Colonic mucosa (tissue), 4 donors: ENCODE data around the gene COL20A1. TPM values are rescaled to one million over a fixed set of nuclear protein-coding genes. Genes with fewer than 3 reads are reported as not detected.

Experiments
- DNase-seq: peaks from one replicate; pipeline ENCODE4 v3.0.0-alpha.2; 2020
- H3K27ac ChIP-seq: fragments of 200-600 bp; one replicate; pipeline ENCODE4 v1.8.0; 2021
- H3K27me3 ChIP-seq: fragments of 200-600 bp; one replicate; pipeline ENCODE4 v1.8.0; 2021
- H3K36me3 ChIP-seq: fragments of 200-600 bp; one replicate; pipeline ENCODE4 v1.8.0; 2021
- H3K4me1 ChIP-seq: fragments of 200-600 bp; one replicate; pipeline ENCODE4 v1.8.0; 2021; ENCODE audit warnings: mild to moderate bottlenecking
- H3K4me3 ChIP-seq: fragments of 200-600 bp; one replicate; pipeline ENCODE4 v1.8.0; 2021
- H3K9ac ChIP-seq, 2 donors: one replicate each; pipeline ENCODE4 v1.7.0; 2013; ENCODE audit warnings: control low read depth in 2 of 2, low read depth in 2 of 2, low read length in 2 of 2
- H3K9me3 ChIP-seq: fragments of 200-600 bp; one replicate; pipeline ENCODE4 v1.8.0; 2021
- intact Hi-C: fragments of 100-400 bp; cut with DNase I; formaldehyde crosslinking; loops from one replicate; pipeline ENCODE4 v1.14.1; 2022
- total RNA-seq, 2 donors: library from RNA; stranded (reverse); fragmentation: NEBNext Ultra II Directional in 1 of 2; extraction: Animal tissue kit (Norgen Biotek cat#: 25700) in 1 of 2; gene quantifications; one replicate each; pipeline ENCODE4 v1.2.1, GENCODE V29; 2021
- TF ChIP-seq, protein P1 (sequence below): fragments of 200-600 bp; IDR thresholded peaks from one replicate; pipeline ENCODE4 v1.8.0; 2022; ENCODE audit warnings: antibody characterized with exemption, mild to moderate bottlenecking
- donor health status: healthy.
- donor health status: DM: no; HTN: no; CAD: no.
- donor health status: DM: no; HTN: no; CAD: no.

The COL20A1 gene
- total RNA-seq, 2 donors from 2014 or later: not detected

DNA sequence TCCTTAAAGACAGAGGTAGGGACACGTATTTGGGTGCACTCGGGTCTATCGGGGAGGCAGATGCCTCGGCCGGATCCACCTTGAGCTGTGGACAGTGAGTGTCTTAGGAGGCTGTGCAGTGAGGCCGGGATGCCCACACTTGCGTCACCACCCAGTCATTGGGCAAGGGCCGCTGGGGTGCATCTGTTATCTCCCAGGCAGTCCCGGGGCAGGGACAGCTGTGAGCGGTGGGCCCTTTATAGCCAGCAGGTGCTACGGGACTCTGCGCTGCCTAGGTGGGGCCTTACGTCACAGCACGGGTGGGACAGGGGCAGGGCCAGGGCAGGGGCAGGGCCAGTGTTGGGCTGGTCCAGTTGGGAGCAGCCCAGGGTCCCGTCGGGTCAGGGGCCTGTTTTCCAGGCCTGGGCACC lies 689 bp upstream of the COL20A1 start:
- Histone ChIP-seq H3K9me3 (no peaks in the 10 kb centered on the region), H3K4me3 (no peak overlapping the region), H3K27ac (no peak overlapping the region), H3K36me3 (no peaks in the 10 kb centered on the region), H3K27me3 (peaks cover 7% of the 10 kb centered on the region), H3K9ac (no peak overlapping the region), H3K4me1 (no peaks in the 10 kb centered on the region)
- no peak for DNase-seq
- TF ChIP-seq, protein P1, sequence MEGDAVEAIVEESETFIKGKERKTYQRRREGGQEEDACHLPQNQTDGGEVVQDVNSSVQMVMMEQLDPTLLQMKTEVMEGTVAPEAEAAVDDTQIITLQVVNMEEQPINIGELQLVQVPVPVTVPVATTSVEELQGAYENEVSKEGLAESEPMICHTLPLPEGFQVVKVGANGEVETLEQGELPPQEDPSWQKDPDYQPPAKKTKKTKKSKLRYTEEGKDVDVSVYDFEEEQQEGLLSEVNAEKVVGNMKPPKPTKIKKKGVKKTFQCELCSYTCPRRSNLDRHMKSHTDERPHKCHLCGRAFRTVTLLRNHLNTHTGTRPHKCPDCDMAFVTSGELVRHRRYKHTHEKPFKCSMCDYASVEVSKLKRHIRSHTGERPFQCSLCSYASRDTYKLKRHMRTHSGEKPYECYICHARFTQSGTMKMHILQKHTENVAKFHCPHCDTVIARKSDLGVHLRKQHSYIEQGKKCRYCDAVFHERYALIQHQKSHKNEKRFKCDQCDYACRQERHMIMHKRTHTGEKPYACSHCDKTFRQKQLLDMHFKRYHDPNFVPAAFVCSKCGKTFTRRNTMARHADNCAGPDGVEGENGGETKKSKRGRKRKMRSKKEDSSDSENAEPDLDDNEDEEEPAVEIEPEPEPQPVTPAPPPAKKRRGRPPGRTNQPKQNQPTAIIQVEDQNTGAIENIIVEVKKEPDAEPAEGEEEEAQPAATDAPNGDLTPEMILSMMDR: no peak
- intact Hi-C loops: loop anchor here (2.0 kb wide), 1 partner anchor 69 kb away; no protein-coding TSS in a partner anchor

DNA sequence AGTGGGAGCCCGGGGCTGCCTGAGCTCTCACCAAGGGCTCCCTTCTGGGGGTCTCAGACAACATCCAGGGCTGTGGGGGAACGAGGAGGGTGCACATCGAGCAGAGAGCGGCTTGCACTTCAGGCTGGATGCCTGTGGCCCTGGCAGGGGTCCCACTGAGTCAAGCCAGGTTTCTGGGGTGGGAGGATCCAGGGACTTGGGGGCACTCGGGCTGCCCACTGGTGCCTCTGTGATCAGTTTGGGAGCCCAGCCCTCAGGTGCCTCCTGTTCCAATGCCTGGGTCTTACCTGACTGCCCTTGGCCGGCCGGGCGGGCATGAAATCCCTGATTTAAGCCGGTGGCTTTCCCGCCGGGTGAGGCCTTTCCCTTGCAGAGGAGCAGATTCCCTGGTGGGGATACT lies 470 bp downstream of the COL20A1 start:
- no peak overlapping the region for H3K27ac ChIP-seq
- no peaks in the 10 kb centered on the region for H3K36me3 ChIP-seq
- H3K4me3 ChIP-seq: no peak overlapping the region
- H3K27me3 ChIP-seq: peaks cover 7% of the 10 kb centered on the region
- no peak overlapping the region for H3K9ac ChIP-seq
- intact Hi-C loops: loop anchor here (2.0 kb wide), 1 partner anchor 71 kb away; no protein-coding TSS in a partner anchor
- TF ChIP-seq, protein P1: no peak
- no peak for DNase-seq
- no peaks in the 10 kb centered on the region for H3K9me3 ChIP-seq
- H3K4me1 ChIP-seq: no peaks in the 10 kb centered on the region

DNA sequence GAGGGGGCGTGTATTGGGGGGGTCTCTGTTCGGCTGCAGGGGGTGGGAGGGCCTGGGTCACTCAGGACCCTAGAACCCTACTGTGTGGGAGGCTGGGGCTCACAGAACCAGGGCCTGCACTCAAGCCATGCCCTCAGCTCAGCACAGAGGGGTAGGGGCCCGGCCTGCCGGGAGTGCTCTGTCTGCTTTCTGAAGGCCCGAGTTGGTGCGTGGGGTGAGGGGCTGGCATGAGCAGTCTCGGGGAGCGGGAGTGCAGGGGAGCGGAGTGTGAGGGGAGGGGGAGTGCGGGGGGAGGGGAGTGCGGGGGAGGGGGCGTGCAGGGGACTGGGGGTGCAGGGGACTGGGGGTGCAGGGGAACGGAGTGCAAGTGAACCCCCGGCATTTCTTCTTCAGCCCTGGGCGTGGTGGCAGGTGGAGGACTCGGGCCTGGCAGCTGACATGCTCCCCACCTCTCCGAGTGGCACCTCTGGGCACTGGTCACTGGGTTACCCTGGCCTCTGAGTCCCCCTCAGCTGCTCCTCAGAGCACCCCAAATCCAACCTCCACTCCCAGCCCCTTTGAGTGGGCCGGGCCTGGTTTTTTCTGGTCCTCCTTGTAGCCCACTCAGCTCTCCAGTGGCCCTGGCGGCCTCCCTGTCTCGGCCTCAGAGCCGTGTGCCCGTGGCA lies 1.0 kb downstream of the COL20A1 start:
- no peaks in the 10 kb centered on the region for H3K4me1 ChIP-seq
- no peak overlapping the region for H3K27ac ChIP-seq
- no peak for DNase-seq
- H3K36me3 ChIP-seq: no peaks in the 10 kb centered on the region
- H3K27me3 ChIP-seq: peaks cover 7% of the 10 kb centered on the region
- no peak overlapping the region for H3K9ac ChIP-seq
- TF ChIP-seq, protein P1: no peak
- H3K4me3 ChIP-seq: no peak overlapping the region
- intact Hi-C loops: loop anchor here (2.0 kb wide), 1 partner anchor 71 kb away; no protein-coding TSS in a partner anchor
- H3K9me3 ChIP-seq: no peaks in the 10 kb centered on the region

DNA sequence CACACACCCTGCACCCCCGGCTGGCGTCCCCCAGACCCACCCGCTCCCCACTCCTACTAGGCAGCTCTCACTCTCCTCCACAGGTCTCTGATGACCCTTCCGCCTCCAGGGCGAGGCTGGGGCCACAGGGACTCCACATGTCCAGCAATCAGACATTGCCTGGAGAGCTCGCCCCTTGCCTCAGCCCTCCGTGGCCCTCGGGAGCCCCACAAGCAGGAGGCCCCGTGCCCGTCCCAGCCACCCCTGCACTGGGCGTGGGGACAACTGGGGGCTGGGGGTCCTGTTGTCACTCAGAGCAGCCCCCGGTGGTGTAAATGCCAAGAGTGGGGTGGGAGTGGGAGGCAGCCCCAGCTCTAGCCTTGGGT lies 1.5 kb downstream of the COL20A1 start:
- no peaks in the 10 kb centered on the region for H3K36me3 ChIP-seq
- intact Hi-C loops: no loop called here
- TF ChIP-seq, protein P1: no peak
- DNase-seq: no peak
- peaks cover 7% of the 10 kb centered on the region for H3K27me3 ChIP-seq
- H3K9me3 ChIP-seq: no peaks in the 10 kb centered on the region
- no peak overlapping the region for H3K27ac ChIP-seq
- no peaks in the 10 kb centered on the region for H3K4me1 ChIP-seq
- H3K4me3 ChIP-seq: no peak overlapping the region
- no peak overlapping the region for H3K9ac ChIP-seq

DNA sequence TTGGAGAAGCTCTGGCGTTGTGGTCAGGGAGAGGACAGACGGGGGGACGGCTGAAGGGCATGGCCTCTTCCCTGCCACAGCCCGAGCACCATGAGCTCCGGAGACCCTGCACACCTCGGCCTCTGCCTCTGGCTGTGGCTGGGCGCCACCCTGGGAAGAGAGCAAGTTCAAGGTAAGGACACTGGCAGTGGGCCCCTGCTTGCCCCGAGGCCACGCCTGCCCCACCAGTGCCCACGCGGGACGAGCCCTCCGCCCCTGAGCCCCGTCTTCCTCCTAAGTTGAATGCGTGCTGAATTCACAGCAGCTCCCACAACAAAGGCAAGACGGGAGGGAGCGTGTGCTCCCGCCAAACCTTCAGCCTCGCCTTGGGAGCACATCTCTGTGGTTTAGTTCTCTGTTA lies 2.0 kb downstream of the COL20A1 start:
- no peak overlapping the region for H3K4me3 ChIP-seq
- no peaks in the 10 kb centered on the region for H3K36me3 ChIP-seq
- no peak for DNase-seq
- no peak overlapping the region for H3K9ac ChIP-seq
- no peaks in the 10 kb centered on the region for H3K9me3 ChIP-seq
- TF ChIP-seq, protein P1: no peak
- peaks cover 7% of the 10 kb centered on the region for H3K27me3 ChIP-seq
- intact Hi-C loops: no loop called here
- no peak overlapping the region for H3K27ac ChIP-seq
- H3K4me1 ChIP-seq: no peaks in the 10 kb centered on the region
